IPS DF 6.9 (cell line): ENCODE results near the gene DHRS2.
"Not testable (repeated sequence)": the region's sequence is repeated elsewhere in the genome, so short reads cannot be mapped to it uniquely, and the experiment has no call there.

Source experiments
- DNase-seq: peaks from one replicate; pipeline ENCODE4 v3.0.0-alpha.2; 2013; ENCODE audit warnings: low read depth, low spot score
- H3K27ac ChIP-seq: one replicate; pipeline ENCODE4 v1.5.1; 2013; ENCODE audit warnings: low read length, control low read depth
- H3K27me3 ChIP-seq: 2 replicates; pipeline ENCODE4 v1.6.1; 2013; ENCODE audit warnings: mild to moderate bottlenecking, low read length; ENCODE audit not compliant: control insufficient read depth, insufficient read depth
- H3K36me3 ChIP-seq: 2 replicates; pipeline ENCODE4 v1.6.1; 2013; ENCODE audit warnings: low read length; ENCODE audit not compliant: control insufficient read depth, insufficient read depth
- H3K4me1 ChIP-seq: 2 replicates; pipeline ENCODE4 v1.6.1; 2013; ENCODE audit warnings: low read length; ENCODE audit not compliant: control insufficient read depth, insufficient read depth
- H3K4me3 ChIP-seq: 2 replicates; pipeline ENCODE4 v1.5.1; 2013; ENCODE audit warnings: mild to moderate bottlenecking, low read length
- H3K9me3 ChIP-seq: 2 replicates; pipeline ENCODE4 v1.6.1; 2013; ENCODE audit warnings: low read length, inconsistent platforms; ENCODE audit not compliant: control insufficient read depth, insufficient read depth
- WGBS: extraction: QIAGEN DNeasy Blood & Tissue Kit; methylation state at CpG from one replicate; pipeline ENCODE4 v1.1.7; 2013; ENCODE audit warnings: mixed read lengths, missing lambda C conversion rate; ENCODE audit not compliant: insufficient read length, insufficient coverage; 5-methylcytosine and 5-hydroxymethylcytosine counted together

DHRS2 gene

GRCh38 chr14:23632461-23633159, 3.6 kb upstream of the DHRS2 start:
- Histone ChIP-seq H3K27ac (no peak overlapping the region), H3K4me3 (no peak overlapping the region), H3K9me3 (no peaks in the 10 kb centered on the region), H3K36me3 (no peaks in the 10 kb centered on the region), H3K27me3 (no peaks in the 10 kb centered on the region), H3K4me1 (no peaks in the 10 kb centered on the region)
- no CpG with 5 or more reads among the region's 4 CpGs for whole genome bisulfite sequencing
- DNase-seq, result no peak

GRCh38 chr14:23633160-23633701, 2.9 kb upstream of the DHRS2 start:
- Histone ChIP-seq H3K4me3 (no peak overlapping the region), H3K27me3 (no peaks in the 10 kb centered on the region), H3K27ac (no peak overlapping the region), H3K9me3 (no peaks in the 10 kb centered on the region), H3K4me1 (no peaks in the 10 kb centered on the region), H3K36me3 (no peaks in the 10 kb centered on the region)
- WGBS, result no CpG with 5 or more reads among the region's 4 CpGs
- DNase-seq, result no peak

GRCh38 chr14:23634698-23635412, 1.3 kb upstream of the DHRS2 start:
- H3K27ac ChIP-seq, H3K36me3 ChIP-seq, H3K4me1 ChIP-seq, H3K9me3 ChIP-seq, H3K27me3 ChIP-seq, H3K4me3 ChIP-seq, DNase-seq: not testable (repeated sequence)
- no CpG with 5 or more reads among the region's 5 CpGs for WGBS

GRCh38 chr14:23637312-23637654, 1.1 kb downstream of the DHRS2 start:
- H3K36me3 ChIP-seq, H3K27ac ChIP-seq, H3K4me1 ChIP-seq, H3K27me3 ChIP-seq, H3K4me3 ChIP-seq, DNase-seq, H3K9me3 ChIP-seq: not testable (repeated sequence)
- no CpG with 5 or more reads among the region's 4 CpGs for WGBS

- H3K4me3 ChIP-seq, H3K27me3 ChIP-seq, H3K9me3 ChIP-seq, H3K36me3 ChIP-seq, H3K27ac ChIP-seq, H3K4me1 ChIP-seq, DNase-seq: not testable (repeated sequence)
- WGBS, result no CpG with 5 or more reads among the region's 17 CpGs
Measured at GRCh38 chr14:23637655-23638413, 1.7 kb downstream of the DHRS2 start.

GRCh38 chr14:23638414-23639047, 2.4 kb downstream of the DHRS2 start:
- Histone ChIP-seq H3K27ac (no peak overlapping the region), H3K36me3 (no peaks in the 10 kb centered on the region), H3K9me3 (no peaks in the 10 kb centered on the region), H3K4me1 (peaks cover 2% of the 10 kb centered on the region; the same call in 1 of the 2 replicates), H3K4me3 (no peak overlapping the region), H3K27me3 (no peaks in the 10 kb centered on the region)
- no peak for DNase-seq
- no CpG with 5 or more reads among the region's 8 CpGs for WGBS

- Histone ChIP-seq H3K27me3 (no peaks in the 10 kb centered on the region), H3K27ac (no peak overlapping the region), H3K9me3 (no peaks in the 10 kb centered on the region), H3K36me3 (no peaks in the 10 kb centered on the region), H3K4me3 (no peak overlapping the region), H3K4me1 (peaks cover 2% of the 10 kb centered on the region; the same call in 1 of the 2 replicates)
- DNase-seq, result no peak
- no CpG with 5 or more reads among the region's 21 CpGs for WGBS
Measured at GRCh38 chr14:23639048-23639890, 3.1 kb downstream of the DHRS2 start.

GRCh38 chr14:23639891-23640523, 3.8 kb downstream of the DHRS2 start:
- peaks cover 2% of the 10 kb centered on the region; the same call in 1 of the 2 replicates for H3K4me1 ChIP-seq
- no peaks in the 10 kb centered on the region for H3K36me3 ChIP-seq

GRCh38 chr14:23640524-23641141, 4.5 kb downstream of the DHRS2 start:
- no peak for DNase-seq
- H3K27ac ChIP-seq, result no peak overlapping the region

More at GRCh38 chr14:23639891-23640523, 3.8 kb downstream of the DHRS2 start:
- H3K27me3 ChIP-seq, result no peaks in the 10 kb centered on the region
- no peaks in the 10 kb centered on the region for H3K9me3 ChIP-seq
- no peak overlapping the region for H3K27ac ChIP-seq
- DNase-seq, result no peak
- no peak overlapping the region for H3K4me3 ChIP-seq
- WGBS, result no CpG with 5 or more reads among the region's 8 CpGs

More at GRCh38 chr14:23640524-23641141, 4.5 kb downstream of the DHRS2 start:
- H3K4me1 ChIP-seq, result peaks cover 2% of the 10 kb centered on the region; the same call in 1 of the 2 replicates
- H3K36me3 ChIP-seq, result no peaks in the 10 kb centered on the region
- no peaks in the 10 kb centered on the region for H3K27me3 ChIP-seq
- no peak overlapping the region for H3K4me3 ChIP-seq
- H3K9me3 ChIP-seq, result no peaks in the 10 kb centered on the region
- WGBS, result no CpG with 5 or more reads among the region's 5 CpGs
